DND-41 (cell line): ENCODE data around the gene DHCR7.

ENCODE experiments used
- CTCF ChIP-seq: IDR thresholded peaks from 2 replicates; pipeline ENCODE4 v1.5.1; 2012; ENCODE audit warnings: borderline replicate concordance, low read length, moderate library complexity, mild to moderate bottlenecking; ENCODE audit not compliant: poor library complexity, severe bottlenecking; ENCODE audit errors: extremely low read depth
- EZH2 ChIP-seq: IDR thresholded peaks from 3 replicates; pipeline ENCODE4 v1.6.1; 2012; ENCODE audit warnings: borderline replicate concordance, low read depth, mild to moderate bottlenecking, moderate library complexity, low read length, inconsistent platforms; ENCODE audit not compliant: severe bottlenecking

GRCh38 chr11:71425860-71426259 is 22.3 kb downstream of the DHCR7 start:
- TF ChIP-seq CTCF (no peak), EZH2 (no peak)
